Endodermal cell (in vitro differentiated cells): ENCODE data around the gene AFF3. TPM values are rescaled to one million over a fixed set of nuclear protein-coding genes. Genes with fewer than 3 reads are reported as not detected.

Experiments used
- DNase-seq: peaks from one replicate; pipeline ENCODE4 v3.0.0-alpha.2; 2017
- H3K27ac ChIP-seq: 2 replicates; pipeline ENCODE4 v1.5.1; 2013; ENCODE audit warnings: mild to moderate bottlenecking, low read depth, low read length, moderate library complexity
- H3K27me3 ChIP-seq: 2 replicates; pipeline ENCODE4 v1.6.1; 2013; ENCODE audit warnings: mild to moderate bottlenecking, low read length, moderate library complexity; ENCODE audit not compliant: insufficient read depth, control insufficient read depth, poor library complexity, severe bottlenecking
- H3K36me3 ChIP-seq: 2 replicates; pipeline ENCODE4 v1.7.0; 2013; ENCODE audit warnings: mild to moderate bottlenecking, low read length, moderate library complexity; ENCODE audit not compliant: control insufficient read depth, insufficient read depth
- H3K4me1 ChIP-seq: one replicate; pipeline ENCODE4 v1.7.0; 2013; ENCODE audit warnings: low read length; ENCODE audit not compliant: control insufficient read depth, insufficient read depth
- H3K4me3 ChIP-seq: 2 replicates; pipeline ENCODE4 v1.5.1; 2013; ENCODE audit warnings: mild to moderate bottlenecking, low read length, moderate library complexity
- H3K9ac ChIP-seq: 2 replicates; pipeline ENCODE4 v1.6.1; 2013; ENCODE audit warnings: mild to moderate bottlenecking, low read length, moderate library complexity; ENCODE audit not compliant: poor library complexity, severe bottlenecking; ENCODE audit errors: extremely low read depth
- H3K9me3 ChIP-seq: 2 replicates; pipeline ENCODE4 v1.6.1; 2013; ENCODE audit warnings: mild to moderate bottlenecking, low read length, moderate library complexity; ENCODE audit not compliant: control insufficient read depth
- H3K27ac Mint-ChIP-seq: 2 replicates; pipeline ENCODE4 v1.8.0; 2020; ENCODE audit warnings: mixed read lengths
- H3K27me3 Mint-ChIP-seq: 2 replicates; pipeline ENCODE4 v1.8.0; 2021; ENCODE audit warnings: mild to moderate bottlenecking, mixed read lengths; ENCODE audit not compliant: insufficient read depth
- H3K36me3 Mint-ChIP-seq: 2 replicates; pipeline ENCODE4 v1.8.0; 2020; ENCODE audit warnings: low read depth, mixed read lengths
- H3K4me1 Mint-ChIP-seq: 2 replicates; pipeline ENCODE4 v1.8.0; 2020; ENCODE audit warnings: mixed read lengths
- H3K4me3 Mint-ChIP-seq: 2 replicates; pipeline ENCODE4 v1.8.0; 2020; ENCODE audit warnings: mild to moderate bottlenecking, moderate library complexity, mixed read lengths
- H3K9me3 Mint-ChIP-seq: 2 replicates; pipeline ENCODE4 v1.8.0; 2020; ENCODE audit warnings: mild to moderate bottlenecking, mixed read lengths
- CTCF ChIP-seq: fragments of 200-600 bp; sonication (generic); conservative IDR thresholded peaks from 2 replicates; pipeline ENCODE4 v1.5.0; 2021; ENCODE audit warnings: antibody characterized with exemption, mild to moderate bottlenecking
- WGBS, 2 experiments: methylation state at CpG; one replicate each; pipeline versions ENCODE4 v1.1.5 to v1.1.7; 2013; ENCODE audit warnings: missing lambda C conversion rate in 2 of 2, mixed read lengths in 1 of 2; ENCODE audit not compliant: insufficient coverage in 1 of 2, insufficient read length in 1 of 2; 5-methylcytosine and 5-hydroxymethylcytosine counted together
- total RNA-seq, 2 donors: library from RNA; stranded (reverse); fragmentation: NEBNext Ultra II Directional in 1 of 2; extraction: Animal tissue kit (Norgen Biotek cat#: 25700) in 1 of 2; gene quantifications; 2 replicates in 1 of 2; 3 replicates in 1 of 2; pipeline ENCODE4 v1.2.1, GENCODE V29; 2021

Gene AFF3
- total RNA-seq, 2 donors from 2014 or later: 0.62 to 0.73 TPM

- WGBS, 2 experiments: 69 to 78% methylated on average over 2 of the region's 2 CpGs
- Mint-ChIP-seq H3K4me3 (no peak overlapping the region), H3K36me3 (no peaks in the 10 kb centered on the region), H3K4me1 (peaks cover 15% of the 10 kb centered on the region), H3K27ac (peak overlapping the region; percentile 21), H3K27me3 (peaks cover under 1% of the 10 kb centered on the region), H3K9me3 (no peaks in the 10 kb centered on the region)
- no peak for TF ChIP-seq CTCF
- Histone ChIP-seq H3K4me3 (no peak overlapping the region), H3K9me3 (no peaks in the 10 kb centered on the region), H3K36me3 (no peaks in the 10 kb centered on the region), H3K27me3 (no peaks in the 10 kb centered on the region), H3K4me1 (peaks cover 11% of the 10 kb centered on the region), H3K9ac (no peak overlapping the region), H3K27ac (no peak overlapping the region)
- peak; percentile 66 for DNase-seq
Observed at GRCh38 chr2:99748344-99748743, 394.0 kb downstream of the AFF3 start.

GRCh38 chr2:99747842-99748241 lies 394.5 kb downstream of the AFF3 start:
- no peak overlapping the region for H3K27ac ChIP-seq
- peak; percentile 68 for DNase-seq
- no peak overlapping the region for H3K9ac ChIP-seq
- no peaks in the 10 kb centered on the region for H3K27me3 Mint-ChIP-seq
- no peaks in the 10 kb centered on the region for H3K9me3 ChIP-seq
- no peak overlapping the region for H3K27ac Mint-ChIP-seq
- no peak for TF ChIP-seq CTCF
- H3K36me3 ChIP-seq: no peaks in the 10 kb centered on the region
- no peaks in the 10 kb centered on the region for H3K36me3 Mint-ChIP-seq
- H3K9me3 Mint-ChIP-seq: no peaks in the 10 kb centered on the region
- H3K4me1 ChIP-seq: peaks cover 11% of the 10 kb centered on the region
- WGBS, 2 experiments: 73% methylated on average over 3 of the region's 3 CpGs; no CpG with 5 or more reads in 1 of the 2 experiments
- H3K4me3 ChIP-seq: no peak overlapping the region
- H3K4me1 Mint-ChIP-seq: peaks cover 15% of the 10 kb centered on the region
- no peaks in the 10 kb centered on the region for H3K27me3 ChIP-seq
- H3K4me3 Mint-ChIP-seq: no peak overlapping the region

- H3K4me3 Mint-ChIP-seq: no peak overlapping the region
- no peak overlapping the region for H3K4me3 ChIP-seq
- H3K27ac Mint-ChIP-seq: no peak overlapping the region
- H3K4me1 ChIP-seq: peaks cover 5% of the 10 kb centered on the region
- no peak for DNase-seq
- no peaks in the 10 kb centered on the region for H3K27me3 Mint-ChIP-seq
- peaks cover 7% of the 10 kb centered on the region for H3K4me1 Mint-ChIP-seq
- WGBS, 2 experiments: 92 to 93% methylated on average over 4 to 7 of the region's 7 CpGs
- H3K36me3 Mint-ChIP-seq: no peaks in the 10 kb centered on the region
- no peaks in the 10 kb centered on the region for H3K36me3 ChIP-seq
- no peak overlapping the region for H3K9ac ChIP-seq
- no peak overlapping the region for H3K27ac ChIP-seq
- no peaks in the 10 kb centered on the region for H3K9me3 ChIP-seq
- no peaks in the 10 kb centered on the region for H3K27me3 ChIP-seq
- TF ChIP-seq CTCF: no peak
- no peaks in the 10 kb centered on the region for H3K9me3 Mint-ChIP-seq
Observed at GRCh38 chr2:99743146-99743545, 399.2 kb downstream of the AFF3 start.
